ENCODE measurements around the gene APRT. TPM values are rescaled to one million over a fixed set of nuclear protein-coding genes. Genes with fewer than 3 reads are reported as not detected.
A peak's percentile ranks its signal among the peaks of the same experiment; 100 is the strongest.

APRT gene, protein sequence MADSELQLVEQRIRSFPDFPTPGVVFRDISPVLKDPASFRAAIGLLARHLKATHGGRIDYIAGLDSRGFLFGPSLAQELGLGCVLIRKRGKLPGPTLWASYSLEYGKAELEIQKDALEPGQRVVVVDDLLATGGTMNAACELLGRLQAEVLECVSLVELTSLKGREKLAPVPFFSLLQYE
- polyA plus RNA-seq (2014; cell fraction: cytosol; rRNA removed) = 144 and 169 TPM in 2 replicates
- polyA plus RNA-seq (2014; cell fraction: nucleus; rRNA removed) = 148 and 171 TPM in 2 replicates

DNA sequence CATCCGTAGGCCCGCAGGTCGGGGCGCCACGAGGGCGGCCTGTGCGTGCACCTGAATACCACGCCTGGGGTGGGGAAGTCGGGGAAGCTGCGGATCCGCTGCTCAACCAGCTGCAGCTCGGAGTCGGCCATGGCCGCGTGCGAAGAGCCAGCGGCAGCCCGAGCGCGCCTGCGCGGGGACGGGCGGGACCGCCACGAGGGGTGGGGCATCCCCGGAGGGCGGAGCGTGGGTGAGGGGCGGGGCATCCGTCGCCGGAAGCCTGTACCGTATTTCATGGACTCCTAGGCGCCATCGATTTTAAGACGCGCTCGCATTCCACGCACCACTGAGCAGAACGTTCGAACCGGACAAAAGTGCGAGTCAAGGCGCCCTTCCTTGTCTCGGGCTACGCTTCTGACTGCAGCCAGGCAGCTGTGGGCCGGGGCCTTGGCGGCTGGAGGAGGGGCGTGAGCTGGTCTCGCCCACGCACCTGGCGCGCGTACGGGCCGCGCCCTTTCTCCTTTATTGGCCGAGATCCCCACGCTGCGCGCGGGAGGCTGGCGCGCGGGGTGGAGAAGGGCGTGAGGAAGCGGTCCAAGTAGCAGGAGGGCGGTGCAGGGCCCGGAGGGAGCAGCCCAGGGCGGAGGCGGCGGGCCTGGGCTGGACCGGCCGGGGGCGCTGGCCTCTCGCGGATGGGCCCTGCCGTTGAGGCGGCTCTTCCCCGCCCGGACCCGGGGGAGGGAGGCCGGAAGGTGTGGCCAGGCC is at the start of gene APRT:
Gene APRT (minus strand): TSS at position 160 of the 744 bp plus-strand sequence. CDS start 29 bp downstream, at position 131.
- peak; percentile 89 for DNase-seq (ENCODE audit: low spot score)

DNA sequence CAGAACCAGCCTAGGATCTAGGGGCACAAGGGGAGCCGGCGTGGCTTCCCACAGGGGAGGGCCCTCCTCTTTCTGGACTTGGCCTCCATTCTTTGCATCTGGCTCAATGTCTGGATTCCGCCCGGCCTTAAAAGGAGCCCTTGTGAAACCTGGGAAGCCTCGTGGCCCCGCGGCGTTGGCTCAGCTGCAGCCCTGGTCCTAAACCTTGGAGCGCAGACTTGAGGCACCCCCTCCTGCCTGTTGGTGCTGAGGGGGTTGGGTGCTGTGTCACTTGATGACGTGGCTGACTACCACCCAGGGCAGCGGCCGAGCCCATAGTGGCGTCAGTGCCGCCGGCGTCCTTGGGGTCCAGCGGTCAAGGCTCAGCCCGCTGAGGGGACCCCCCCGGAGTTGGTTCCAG is 49.6 kb upstream of the APRT start:
- no peak for DNase-seq (ENCODE audit: low spot score)

DNA sequence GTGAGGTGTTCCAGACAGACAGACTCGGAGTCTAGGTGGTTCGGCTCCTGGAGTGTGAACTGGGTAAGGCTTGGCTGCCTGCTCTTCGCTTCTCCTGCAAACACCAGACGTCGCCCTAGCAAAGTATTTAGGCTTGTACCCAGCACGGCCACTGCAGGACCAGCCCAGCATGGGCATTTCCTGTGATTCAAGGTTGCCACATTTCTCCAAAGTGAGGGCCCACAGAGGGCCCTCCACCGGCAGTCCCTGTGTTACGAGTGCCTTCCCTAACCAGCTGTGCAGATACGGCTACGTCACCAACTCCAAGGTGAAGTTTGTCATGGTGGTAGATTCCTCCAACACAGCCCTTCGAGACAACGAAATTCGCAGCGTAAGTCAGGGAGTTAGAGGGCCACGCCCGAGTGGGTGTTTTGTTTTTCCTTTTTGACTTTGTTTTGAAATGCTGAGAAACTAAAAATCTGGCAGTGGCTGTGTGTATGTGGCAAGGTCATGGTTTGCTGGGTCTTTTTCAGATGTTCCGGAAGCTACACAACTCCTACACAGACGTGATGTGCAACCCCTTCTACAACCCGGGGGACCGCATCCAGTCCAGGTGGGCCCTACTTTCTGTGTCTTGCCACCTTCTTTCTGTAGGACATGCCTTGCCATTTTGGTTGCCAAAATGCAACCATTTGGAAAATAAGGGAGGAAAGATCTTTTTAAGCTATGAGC is 47.8 kb upstream of the APRT start:
- no peak for DNase-seq (ENCODE audit: low spot score)

DNA sequence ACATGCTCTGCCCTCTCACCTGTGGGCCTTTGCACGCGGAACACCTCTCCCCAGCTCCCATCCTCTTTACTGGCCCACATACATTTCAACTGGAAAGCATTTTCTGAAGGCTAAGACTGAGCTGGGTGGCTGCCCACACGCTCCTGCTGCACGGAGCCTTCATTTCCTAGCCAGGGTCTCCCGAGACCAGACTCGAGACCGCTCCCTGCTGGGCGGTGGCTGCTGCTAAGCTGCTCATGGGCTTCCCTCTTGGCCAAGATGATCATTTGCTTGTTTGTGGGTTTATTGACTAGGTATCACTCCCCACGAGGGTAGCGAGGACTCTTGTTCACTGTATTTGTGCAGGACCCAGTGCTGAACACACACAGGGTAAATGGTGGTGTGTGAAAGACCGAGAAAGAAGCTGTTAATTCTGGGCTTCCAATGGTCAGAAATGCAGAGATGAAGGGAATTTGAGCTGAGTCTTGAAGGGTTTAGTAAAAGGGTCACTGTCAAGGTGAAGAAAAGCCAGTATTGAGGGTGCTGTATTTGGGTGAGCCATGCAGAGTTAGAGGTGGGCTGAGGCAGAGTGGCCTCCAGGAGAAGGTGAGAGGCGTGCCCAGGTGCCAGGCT is 46.1 kb upstream of the APRT start:
- peak; percentile 76 for DNase-seq (ENCODE audit: low spot score)

DNA sequence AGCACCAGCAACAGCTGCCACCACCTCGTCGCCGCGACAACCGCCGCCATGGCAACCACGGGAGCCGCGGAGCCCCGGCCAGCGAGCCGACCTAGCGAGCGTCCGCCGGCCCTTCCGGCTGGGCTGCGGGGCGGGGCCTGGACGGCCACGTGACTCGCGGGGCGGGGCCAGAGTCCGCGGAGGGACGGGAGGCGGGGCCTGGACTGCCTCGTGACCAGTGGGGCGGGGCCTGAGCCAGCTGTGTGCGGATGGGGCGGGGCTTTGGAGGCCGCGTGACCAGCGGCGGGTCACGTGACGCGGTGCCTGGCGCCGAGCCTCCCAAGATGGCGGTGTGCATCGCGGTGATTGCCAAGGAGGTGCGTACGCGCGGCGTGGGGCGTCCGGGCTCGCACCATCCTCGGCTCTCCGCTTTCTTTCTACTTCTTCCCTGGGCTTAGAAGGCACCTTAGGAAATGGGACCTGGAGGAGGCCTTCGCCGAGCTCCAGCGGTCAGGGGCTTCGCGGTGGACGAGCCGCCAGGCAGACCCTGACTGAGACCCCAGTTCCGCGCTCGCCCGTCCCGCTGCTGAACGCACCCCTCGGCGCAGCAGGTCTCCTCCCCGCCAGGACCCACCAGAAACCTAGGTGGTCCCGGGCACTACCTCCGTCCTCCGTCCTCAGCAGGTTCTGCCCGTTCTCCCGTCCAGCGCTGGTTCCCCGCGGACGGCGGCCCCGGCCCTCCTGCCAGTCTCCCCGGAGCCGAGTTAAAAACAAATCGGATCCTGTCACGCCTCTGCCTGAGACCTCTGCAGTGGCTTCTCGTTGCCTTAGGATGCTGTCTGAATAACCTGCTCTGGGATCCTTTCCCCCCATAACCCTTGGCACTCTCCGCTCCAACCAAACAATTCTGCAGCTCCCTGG is 45.4 kb upstream of the APRT start, which contains the start of the genes GALNS and TRAPPC2L:
Gene GALNS (minus strand): TSS at position 120 of the 900 bp plus-strand sequence. CDS start 70 bp downstream, at position 50.
Gene TRAPPC2L (plus strand): TSS at position 300 of the 900 bp plus-strand sequence. CDS start 24 bp downstream, at position 324.
- DNase-seq (ENCODE audit: low spot score) = peak; percentile 95

DNA sequence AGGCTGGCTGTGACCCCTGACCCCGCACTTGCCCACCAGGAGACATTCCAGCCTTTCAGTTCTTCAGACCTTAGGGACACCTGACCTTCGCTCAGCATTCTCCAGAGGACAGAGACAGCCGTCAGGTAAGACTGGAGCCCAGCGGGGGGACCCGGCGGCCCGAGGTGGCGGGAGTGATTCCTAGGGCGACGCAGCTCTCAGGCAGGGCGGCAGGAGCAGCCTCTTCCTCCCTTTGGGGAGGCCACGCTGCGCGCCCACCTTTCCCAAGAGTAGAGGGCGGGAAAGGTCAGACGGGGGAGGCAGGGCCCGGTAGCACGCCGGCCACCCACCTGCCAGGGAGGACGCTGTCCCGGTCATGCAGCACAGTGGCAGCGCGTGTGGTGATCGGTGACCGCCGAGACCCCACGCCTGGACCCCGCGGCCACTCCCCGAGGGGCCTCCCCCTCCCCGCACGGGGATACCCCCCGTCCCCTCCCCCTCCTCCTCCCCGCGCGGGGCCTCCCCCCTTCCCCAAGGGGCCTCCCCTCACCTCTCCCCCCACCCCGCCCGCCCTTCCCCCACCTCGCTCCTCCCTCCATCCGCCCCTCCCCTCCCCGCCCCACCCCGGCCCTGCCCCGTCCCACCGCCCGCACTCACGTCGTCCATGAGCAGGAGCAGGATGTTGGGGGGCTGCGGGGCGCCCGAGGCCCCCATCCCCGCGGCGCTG is 44.5 kb upstream of the APRT start:
- no peak for DNase-seq (ENCODE audit: low spot score)

DNA sequence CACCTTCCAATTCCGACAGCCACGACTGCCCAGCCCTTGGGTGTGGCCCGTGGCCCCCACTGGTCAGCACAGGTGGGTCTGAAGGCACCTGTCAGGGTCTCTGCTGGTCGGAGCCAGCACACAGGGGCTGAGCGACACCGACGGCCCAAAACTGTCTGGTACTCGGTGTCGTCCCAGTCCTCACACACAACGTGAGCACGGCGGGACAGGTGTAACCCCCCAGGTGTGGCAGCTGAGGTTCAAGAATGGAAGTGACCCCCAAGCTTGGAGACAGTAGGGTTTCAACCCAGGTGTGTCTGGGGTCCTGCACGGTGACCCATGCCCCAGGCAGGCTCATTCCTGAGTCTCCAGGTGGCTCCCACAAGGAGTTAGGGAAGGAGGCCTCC is 44.0 kb upstream of the APRT start:
- no peak for DNase-seq (ENCODE audit: low spot score)

DNA sequence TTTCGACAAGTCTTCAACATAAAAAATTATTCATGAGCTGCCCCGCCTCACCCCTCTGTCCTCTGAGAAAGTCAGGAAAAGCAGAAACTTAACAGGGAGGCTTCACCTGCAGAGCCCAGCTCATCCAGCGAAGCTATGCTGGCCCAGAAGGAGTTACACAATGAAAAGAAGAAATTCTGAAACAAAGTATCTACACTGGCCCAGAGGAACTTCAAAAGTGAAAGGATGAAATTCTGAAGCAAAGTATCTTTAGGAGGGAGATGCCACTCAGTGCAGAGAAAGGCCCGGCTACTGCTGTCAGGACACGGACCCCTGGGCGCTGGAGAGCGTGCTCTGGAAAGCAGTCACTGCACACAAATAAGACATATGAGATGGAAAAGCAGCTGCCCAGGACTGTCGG is 43.4 kb upstream of the APRT start:
- DNase-seq (ENCODE audit: low spot score) = no peak

DNA sequence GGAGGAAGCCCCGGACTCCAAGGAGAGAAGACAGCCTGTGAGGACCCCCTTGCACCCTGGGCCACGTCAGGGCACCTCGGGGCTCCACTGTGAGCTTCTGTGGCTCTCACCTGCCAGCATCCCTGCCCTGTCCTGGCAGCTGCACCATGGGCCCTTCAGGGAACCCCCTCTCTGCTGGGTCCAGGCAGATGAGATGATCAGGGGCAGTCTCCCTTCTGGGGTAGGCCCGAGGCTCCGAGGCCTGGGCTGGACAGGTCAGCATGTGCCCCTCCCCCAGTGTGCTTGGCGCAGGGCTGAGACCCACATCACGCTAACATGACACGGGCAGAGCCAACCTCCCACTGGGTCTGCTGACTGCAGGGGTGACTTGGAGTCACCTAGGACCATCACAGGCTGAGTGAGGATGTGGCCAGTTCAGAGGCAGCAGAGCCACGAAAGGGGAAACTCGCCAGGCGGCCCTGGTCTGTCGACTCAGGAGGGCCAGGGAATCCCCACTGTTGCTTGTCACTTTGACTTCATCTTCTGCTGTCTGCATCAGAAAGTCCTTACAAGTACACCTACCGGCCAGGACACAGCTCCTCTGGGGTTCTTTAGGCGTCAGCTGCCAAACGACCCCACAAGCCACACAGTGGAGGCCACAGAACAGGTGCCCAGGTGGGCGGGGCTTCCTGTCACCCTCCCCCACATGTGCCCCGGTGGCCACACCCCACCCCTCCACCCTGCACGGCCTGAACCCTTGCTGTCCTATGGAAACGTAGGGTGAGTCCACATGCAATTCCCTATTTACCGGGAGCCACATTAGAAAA is 42.8 kb upstream of the APRT start:
- DNase-seq (ENCODE audit: low spot score) = no peak

DNA sequence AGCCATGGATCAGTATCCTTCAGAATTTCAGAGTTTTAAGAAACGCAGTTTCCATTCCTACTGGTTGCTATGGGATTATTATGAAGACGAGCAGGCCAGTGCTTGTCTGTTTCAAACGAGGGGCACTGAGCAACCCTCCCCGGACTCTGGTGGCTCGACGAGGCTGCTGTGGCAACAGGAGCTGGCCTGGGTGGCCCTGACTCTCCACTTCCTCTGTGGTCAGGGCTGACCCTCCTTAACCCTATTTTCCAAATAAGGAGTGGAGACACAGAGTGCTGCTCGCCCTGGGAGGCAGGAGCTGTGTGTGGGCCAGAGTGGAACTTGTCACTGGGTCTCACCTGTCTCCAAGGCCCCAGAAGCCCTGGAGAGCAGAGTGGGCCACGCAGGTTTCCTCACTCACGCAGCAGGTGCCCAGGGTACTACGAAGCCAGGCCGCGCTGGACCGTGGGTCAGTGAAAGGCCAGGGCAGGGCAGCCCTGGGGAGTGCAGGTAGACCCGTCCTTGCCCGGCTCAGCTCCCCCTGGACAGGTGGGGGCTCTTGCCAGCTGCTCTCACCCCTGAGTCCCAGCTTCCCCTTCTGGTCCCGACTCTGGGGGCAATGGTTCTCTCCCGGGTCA is 41.7 kb upstream of the APRT start:
- no peak for DNase-seq (ENCODE audit: low spot score)

DNA sequence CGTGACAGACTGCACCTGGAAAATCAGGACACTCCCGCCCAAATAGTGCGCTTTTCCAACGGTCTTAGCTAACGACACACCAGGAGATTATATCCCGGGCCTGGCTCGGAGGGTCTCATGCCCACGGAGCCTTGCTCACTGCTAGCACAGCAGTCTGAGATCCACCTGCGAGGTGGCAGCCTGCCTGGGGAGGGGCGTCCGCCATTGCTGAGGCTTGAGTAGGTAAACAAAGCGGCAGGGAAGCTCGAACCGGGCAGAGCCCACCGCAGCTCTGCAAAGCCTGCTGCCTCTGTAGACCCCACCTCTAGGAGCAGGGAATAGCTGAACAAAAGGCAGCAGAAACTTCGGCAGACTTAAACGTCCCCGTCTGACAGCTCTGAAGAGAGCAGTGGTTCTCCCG is 39.9 kb upstream of the APRT start:
- DNase-seq (ENCODE audit: low spot score) = no peak

DNA sequence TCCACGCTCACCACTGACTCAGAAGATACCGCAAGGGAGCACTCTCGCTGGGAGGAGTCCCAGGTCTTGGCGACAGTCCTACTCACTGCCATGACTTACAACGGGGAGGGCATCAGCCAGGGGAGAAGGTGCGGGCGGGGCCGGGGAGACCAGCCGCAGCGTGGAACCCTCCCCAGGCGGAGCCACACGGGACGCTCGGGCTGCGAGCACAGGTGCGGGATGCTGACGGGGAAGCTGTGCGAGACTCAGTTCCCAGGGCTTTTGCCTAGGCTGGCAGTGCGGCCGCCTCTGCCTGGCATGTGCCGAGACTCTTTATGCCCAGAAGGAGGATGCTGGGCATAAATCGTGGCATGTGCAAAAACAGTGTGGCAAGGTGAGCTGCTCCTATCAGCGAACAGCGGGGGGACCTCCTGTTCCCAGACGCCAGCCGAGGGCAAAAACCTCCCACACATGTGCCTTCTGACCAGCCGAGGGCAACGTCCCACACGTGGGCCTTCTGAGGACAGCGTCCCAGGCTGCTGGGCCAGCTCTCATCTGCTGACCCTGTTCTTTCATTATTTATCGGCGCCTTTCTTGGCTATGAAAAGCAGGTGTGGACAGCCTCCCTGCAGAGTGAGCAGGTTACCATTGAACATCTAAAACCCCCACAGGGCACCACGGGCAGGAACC is 38.9 kb upstream of the APRT start:
- DNase-seq (ENCODE audit: low spot score) = no peak

DNA sequence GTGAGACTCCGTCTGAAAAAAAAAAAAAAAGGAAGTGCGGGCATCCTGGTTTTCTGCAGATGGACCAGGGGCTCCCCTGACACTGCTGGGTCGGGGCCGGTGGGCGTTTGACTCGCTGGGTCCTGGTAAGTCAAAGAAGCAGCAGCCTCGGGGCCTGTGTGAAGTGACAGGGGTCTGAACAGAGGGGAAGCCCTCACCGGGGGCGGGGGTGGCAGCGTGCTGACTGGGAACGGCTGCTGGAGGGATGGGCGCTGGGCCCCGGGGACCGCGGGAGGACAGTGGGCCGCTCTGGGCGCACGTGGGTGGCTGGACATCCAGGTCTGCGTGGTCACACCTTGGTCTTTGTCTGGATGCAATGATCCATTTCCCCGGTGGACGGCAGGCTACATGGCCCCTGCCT is 36.8 kb upstream of the APRT start:
- DNase-seq (ENCODE audit: low spot score) = no peak

DNA sequence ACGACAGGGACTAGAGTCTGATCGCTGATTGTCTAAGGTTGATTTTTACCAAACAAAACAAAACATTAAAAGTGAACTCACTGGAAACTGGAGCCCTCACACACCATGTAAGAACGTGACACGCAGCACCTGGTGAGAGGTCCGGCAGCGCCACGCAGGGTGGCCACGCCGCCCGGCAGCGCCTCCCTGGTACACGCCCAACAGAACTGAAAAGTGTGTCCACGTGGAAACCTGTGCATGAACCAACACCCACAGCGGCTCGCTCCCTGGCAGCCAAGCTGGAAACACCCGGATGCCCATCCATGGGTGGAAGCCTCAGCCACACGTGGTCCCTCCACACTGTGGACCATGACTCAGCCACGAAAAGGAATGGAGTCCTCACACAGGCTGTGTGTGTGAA is 35.9 kb upstream of the APRT start:
- no peak for DNase-seq (ENCODE audit: low spot score)

DNA sequence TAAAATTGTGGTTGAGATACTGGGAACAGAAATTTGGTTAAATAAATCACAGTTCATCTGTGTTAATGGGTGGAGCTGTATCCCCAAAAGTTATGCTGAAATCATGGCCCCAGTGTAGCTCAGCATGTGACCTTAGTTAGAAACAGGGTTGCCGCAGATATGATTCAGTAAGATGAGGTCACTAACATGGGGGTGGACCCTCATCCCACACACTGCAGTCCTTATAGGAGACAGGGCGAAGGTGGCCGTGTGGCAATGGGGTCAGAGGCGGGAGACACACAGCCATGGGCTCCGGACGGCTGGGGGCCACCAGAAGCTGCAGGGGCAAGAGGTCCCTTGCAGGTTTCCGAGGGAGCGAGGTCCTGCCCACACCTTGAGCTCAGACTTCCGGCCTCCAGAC is 34.4 kb upstream of the APRT start:
- no peak for DNase-seq (ENCODE audit: low spot score)

DNA sequence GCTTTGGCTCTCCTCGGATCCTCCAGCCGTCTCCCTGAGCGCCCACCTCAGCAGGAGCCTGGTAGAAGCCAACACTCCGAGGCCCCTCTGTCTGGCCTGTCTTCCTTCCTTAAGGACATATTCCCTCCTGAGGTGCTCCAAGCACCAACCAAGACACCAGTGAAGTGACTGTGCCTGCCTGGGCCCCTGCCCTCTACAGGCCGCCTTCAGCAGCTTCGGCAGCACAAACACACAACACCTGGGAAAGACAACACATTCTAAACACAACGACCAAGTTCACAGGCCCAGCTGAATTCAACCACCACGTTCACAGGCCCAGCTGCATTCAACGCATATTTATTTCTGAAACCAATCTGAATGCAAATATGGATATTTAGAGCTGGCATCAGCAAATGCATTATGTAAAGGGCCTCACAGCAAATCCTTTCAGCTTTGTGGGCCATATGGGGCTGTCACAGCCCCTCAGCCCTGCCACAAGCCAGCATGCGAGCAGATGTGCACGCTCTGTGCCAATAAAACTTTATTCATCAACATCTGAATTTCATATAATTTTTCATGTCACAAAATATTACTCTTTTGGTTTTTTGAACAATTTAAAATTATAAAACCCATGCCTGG is 32.8 kb upstream of the APRT start:
- no peak for DNase-seq (ENCODE audit: low spot score)

DNA sequence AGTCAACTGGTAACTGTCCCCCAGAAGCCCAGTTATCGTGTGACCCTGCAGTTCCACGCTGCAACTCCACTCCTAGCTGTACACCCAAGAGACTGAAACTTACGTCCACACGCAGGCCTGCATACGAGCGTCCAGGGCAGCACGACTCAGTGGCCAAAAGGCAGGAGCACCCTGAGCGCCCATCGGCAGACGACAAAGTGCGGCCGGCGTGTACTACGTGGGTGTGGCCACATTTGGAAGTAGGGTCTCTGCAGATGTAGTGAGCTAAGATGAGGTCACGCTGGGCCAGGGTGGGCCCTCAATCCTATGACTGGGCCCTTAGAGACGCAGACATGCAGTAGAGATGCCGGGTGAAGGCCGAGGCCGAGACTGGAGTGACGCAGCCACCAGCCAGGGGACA is 31.5 kb upstream of the APRT start:
- DNase-seq (ENCODE audit: low spot score) = no peak

DNA sequence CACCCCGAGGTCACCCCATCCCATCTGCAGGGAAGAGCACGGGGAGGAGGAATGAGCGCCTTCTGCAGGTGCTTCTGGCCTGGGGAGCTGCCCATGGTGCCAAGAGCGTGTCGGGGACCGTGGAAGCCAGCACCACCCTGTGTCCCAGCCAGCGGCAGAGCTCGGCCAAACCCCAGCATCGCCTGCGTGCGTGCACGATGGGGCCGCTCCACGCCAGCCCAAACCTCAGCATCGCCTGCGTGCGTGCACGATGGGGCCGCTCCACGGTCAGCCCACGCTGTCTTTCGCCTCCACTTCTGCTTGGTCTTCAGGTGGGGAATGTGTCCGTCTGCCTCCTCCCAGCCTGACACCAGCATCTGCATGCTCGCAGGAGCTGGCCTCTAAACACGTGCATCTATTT is 31.1 kb upstream of the APRT start:
- DNase-seq (ENCODE audit: low spot score) = no peak
